HL-60 (cell line): ENCODE measurements around the gene TULP1. TPM values are rescaled to one million over a fixed set of nuclear protein-coding genes. Genes with fewer than 3 reads are reported as not detected.
A peak's percentile ranks its signal among the peaks of the same experiment; 100 is the strongest.

Source experiments
- DNase-seq, 2 experiments: peaks; one replicate each; pipeline ENCODE4 v3.0.0-alpha.2; 2010 to 2020; ENCODE audit warnings: low read depth in 1 of 2, low spot score in 1 of 2
- H3K27ac ChIP-seq: fragments of 250-450 bp; sonication (Bioruptor Pico); replicated peaks from 2 replicates; pipeline ENCODE4 v1.5.1; 2020; ENCODE audit warnings: mild to moderate bottlenecking, moderate library complexity
- H3K27me3 ChIP-seq: fragments of 250-450 bp; sonication (Bioruptor Pico); 2 replicates; pipeline ENCODE4 v1.5.1; 2021; ENCODE audit warnings: mild to moderate bottlenecking, moderate library complexity; ENCODE audit not compliant: insufficient read depth, poor library complexity, severe bottlenecking
- H3K4me3 ChIP-seq: replicated peaks from 2 replicates; pipeline ENCODE4 v1.5.1; 2011; ENCODE audit warnings: mild to moderate bottlenecking, control low read depth, low read length; ENCODE audit not compliant: insufficient read depth
- CTCF ChIP-seq: IDR thresholded peaks from one replicate; pipeline ENCODE4 v1.5.1; 2011; ENCODE audit warnings: low read length, control low read depth, inconsistent platforms; ENCODE audit not compliant: insufficient read depth
- GABPA ChIP-seq: IDR thresholded peaks from 2 replicates; pipeline ENCODE4 v1.6.1; 2012; ENCODE audit warnings: low read depth
- POLR2AphosphoS5 ChIP-seq: IDR thresholded peaks from 2 replicates; pipeline ENCODE4 v1.6.1; 2012; ENCODE audit warnings: low read depth
- REST ChIP-seq: IDR thresholded peaks from 2 replicates; pipeline ENCODE4 v1.6.1; 2012; ENCODE audit warnings: low read depth; ENCODE audit not compliant: insufficient replicate concordance
- SPI1 ChIP-seq: IDR thresholded peaks from 2 replicates; pipeline ENCODE4 v1.6.1; 2012; ENCODE audit warnings: low read depth, mild to moderate bottlenecking, borderline replicate concordance
- microRNA-seq: library from miRNA; unstranded; fragments of <30 nt; microRNA quantifications from one replicate; pipeline ENCODE4, GENCODE V29; 2018

TULP1 gene

DNA sequence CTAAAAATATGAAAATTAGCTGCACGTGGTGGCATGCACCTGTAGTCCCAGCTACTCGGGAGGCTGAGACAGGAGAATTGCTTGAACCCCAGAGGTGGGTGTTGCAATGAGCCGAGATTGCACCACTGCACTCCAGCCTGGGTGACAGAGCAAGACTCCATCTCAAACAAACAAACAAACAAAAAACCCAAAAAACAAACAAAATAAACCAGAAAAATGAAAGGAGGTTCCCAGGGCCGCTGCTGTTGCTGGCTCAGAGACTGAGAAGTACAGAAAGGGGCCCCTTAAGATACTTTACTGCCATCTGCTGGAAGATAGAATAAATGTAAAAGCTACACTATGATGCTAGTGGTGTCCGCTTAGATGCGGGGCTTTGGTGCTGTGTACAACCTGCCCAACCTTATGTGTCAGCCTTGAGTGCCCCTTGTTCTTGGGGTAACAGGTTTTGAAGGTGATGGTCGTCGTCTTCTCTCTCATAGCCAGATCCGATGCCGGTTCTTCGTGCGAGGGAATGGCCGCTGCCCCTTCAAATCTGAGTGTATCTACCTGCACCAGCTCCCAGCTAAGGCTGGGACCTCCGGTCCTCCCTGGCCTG is 63.3 kb downstream of the TULP1 start:
- Histone ChIP-seq H3K27me3 (no peaks in the 10 kb centered on the region), H3K4me3 (no peak overlapping the region), H3K27ac (no peak overlapping the region)
- peak in 1 of 2 experiments; percentile 47 for DNase-seq
- TF ChIP-seq GABPA (no peak), POLR2AphosphoS5 (no peak), REST (no peak), CTCF (peak; percentile 61)

DNA sequence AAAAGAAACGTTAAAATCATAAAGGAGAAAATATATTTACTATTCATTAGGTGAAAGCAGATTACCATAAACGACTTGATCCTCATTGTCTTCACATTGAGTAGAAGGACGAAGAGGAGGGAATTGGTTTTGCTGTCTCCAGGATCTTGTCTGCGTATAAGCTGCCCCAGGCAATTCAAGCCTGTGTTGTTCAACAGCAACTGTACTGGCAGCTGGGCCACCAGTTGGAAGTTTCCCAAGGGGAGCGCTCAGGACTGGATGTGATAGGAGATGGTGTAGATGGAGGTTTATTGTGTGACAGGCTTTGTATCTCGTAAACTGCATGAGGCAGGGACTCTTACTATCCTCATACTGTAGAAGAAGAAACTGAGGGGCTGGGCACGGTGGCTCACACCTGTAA is 64.5 kb downstream of the TULP1 start:
- TF ChIP-seq POLR2AphosphoS5 (no peak), REST (no peak), CTCF (no peak), SPI1 (no peak), GABPA (no peak)

More for the DNA sequence above, 64.5 kb downstream of the TULP1 start:
- no peak for DNase-seq
- H3K27ac ChIP-seq = no peak overlapping the region
- H3K27me3 ChIP-seq = no peaks in the 10 kb centered on the region
- no peak overlapping the region for H3K4me3 ChIP-seq

Small RNA genes lying within 50 kb of the gene (microRNA-seq; reads per million reads assigned to microRNA genes)
- not detected for gene MIR7111
